Common myeloid progenitor, CD34-positive (primary cell): Measurements from ENCODE around the gene PCSK5.

Experiments
- CTCF ChIA-PET: fragments of 350-600 bp; sonication (Branson Sonifier 250); formaldehyde crosslinking; loops from one replicate; lab custom pipeline; 2021; ENCODE audit warnings: antibody characterized with exemption; lab: Charles Lee
- POLR2A ChIA-PET: fragments of 350-600 bp; sonication (Branson Sonifier 250); formaldehyde crosslinking; loops from one replicate; lab custom pipeline; 2021; ENCODE audit warnings: antibody characterized with exemption; lab: Charles Lee
- DNase-seq, 3 donors: peaks; one replicate each; pipeline versions ENCODE4 v3.0.0 to v3.0.0-alpha.2; 2013
- H3K27ac ChIP-seq, 2 experiments: 1 replicate in 1 of 2; 2 replicates in 1 of 2; pipeline ENCODE4 v1.7.0; 2013; ENCODE audit warnings: inconsistent platforms in 2 of 2, low read length in 2 of 2, mild to moderate bottlenecking in 2 of 2, low read depth in 1 of 2, moderate library complexity in 1 of 2; ENCODE audit not compliant: severe bottlenecking in 2 of 2, insufficient read depth in 1 of 2, poor library complexity in 1 of 2
- H3K27me3 ChIP-seq, 5 experiments: replicated peaks in 2 of 5; 1 replicate in 3 of 5; 2 replicates in 2 of 5; pipeline versions ENCODE4 v1.6.1 to v1.7.0; 2013; ENCODE audit warnings: low read length in 4 of 5, mild to moderate bottlenecking in 2 of 5, moderate library complexity in 2 of 5, inconsistent platforms in 1 of 5; ENCODE audit not compliant: insufficient read depth in 5 of 5, control insufficient read depth in 4 of 5
- H3K36me3 ChIP-seq, 4 experiments: 1 replicate in 2 of 4; 2 replicates in 2 of 4; pipeline versions ENCODE4 v1.6.1 to v1.7.0; 2013; ENCODE audit warnings: low read length in 3 of 4, control low read depth in 1 of 4, mild to moderate bottlenecking in 1 of 4; ENCODE audit not compliant: control insufficient read depth in 4 of 4, insufficient read depth in 4 of 4
- H3K4me1 ChIP-seq, 4 experiments: 1 replicate in 3 of 4; 2 replicates in 1 of 4; pipeline versions ENCODE4 v1.6.1 to v1.7.1; 2013; ENCODE audit warnings: low read length in 3 of 4, mild to moderate bottlenecking in 3 of 4, control low read depth in 1 of 4, inconsistent platforms in 1 of 4, moderate library complexity in 1 of 4; ENCODE audit not compliant: control insufficient read depth in 4 of 4, insufficient read depth in 4 of 4; ENCODE audit errors: control extremely low read depth in 1 of 4
- H3K4me3 ChIP-seq, 7 experiments: 1 replicate in 4 of 7; 2 replicates in 3 of 7; pipeline versions ENCODE4 v1.5.1 to v1.7.0; 2013; ENCODE audit warnings: mild to moderate bottlenecking in 7 of 7, low read length in 6 of 7, moderate library complexity in 6 of 7, inconsistent platforms in 2 of 7, low read depth in 2 of 7, control low read depth in 1 of 7; ENCODE audit not compliant: insufficient read depth in 4 of 7, control insufficient read depth in 1 of 7; ENCODE audit errors: extremely low read depth in 1 of 7
- H3K9me3 ChIP-seq, 5 experiments: 1 replicate in 4 of 5; 2 replicates in 1 of 5; pipeline versions ENCODE4 v1.6.1 to v1.7.1; 2013; ENCODE audit warnings: low read length in 4 of 5, mild to moderate bottlenecking in 2 of 5, inconsistent platforms in 1 of 5, low read depth in 1 of 5, moderate library complexity in 1 of 5; ENCODE audit not compliant: control insufficient read depth in 4 of 5, insufficient read depth in 2 of 5; ENCODE audit errors: control extremely low read depth in 1 of 5
- WGBS: methylation state at CpG from one replicate; pipeline ENCODE4 v1.1.5; 2013; ENCODE audit not compliant: insufficient coverage; 5-methylcytosine and 5-hydroxymethylcytosine counted together

PCSK5 gene

DNA sequence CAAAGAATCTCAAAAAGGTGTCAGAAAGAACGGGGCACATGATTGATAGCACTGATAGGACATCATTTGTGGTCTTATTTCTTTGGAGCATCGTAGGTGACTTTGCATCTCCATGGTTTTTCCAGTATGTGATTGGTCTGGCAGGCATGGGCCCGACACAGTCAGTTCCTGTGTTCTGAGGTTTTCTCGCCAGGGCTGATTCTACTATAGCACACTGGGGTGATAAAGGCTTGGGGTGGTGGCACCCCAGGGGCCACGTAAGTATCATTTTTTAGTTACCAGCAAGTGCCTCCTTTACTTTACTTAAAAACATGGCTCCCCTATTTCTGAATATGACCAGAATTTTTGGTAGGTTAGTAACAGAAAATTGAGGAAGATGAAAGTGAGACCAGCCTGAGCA is 301.0 kb downstream of the PCSK5 start:
- POLR2A ChIA-PET = no interaction called here
- H3K27me3 ChIP-seq = no peaks in the 10 kb centered on the region
- no peak for DNase-seq
- WGBS = 100% methylated on average over 4 of the region's 5 CpGs
- no peak overlapping the region for H3K27ac ChIP-seq
- no peaks in the 10 kb centered on the region for H3K9me3 ChIP-seq
- CTCF ChIA-PET = no interaction called here
- no peaks in the 10 kb centered on the region for H3K36me3 ChIP-seq
- H3K4me3 ChIP-seq = no peak overlapping the region
- H3K4me1 ChIP-seq = no peaks in the 10 kb centered on the region

DNA sequence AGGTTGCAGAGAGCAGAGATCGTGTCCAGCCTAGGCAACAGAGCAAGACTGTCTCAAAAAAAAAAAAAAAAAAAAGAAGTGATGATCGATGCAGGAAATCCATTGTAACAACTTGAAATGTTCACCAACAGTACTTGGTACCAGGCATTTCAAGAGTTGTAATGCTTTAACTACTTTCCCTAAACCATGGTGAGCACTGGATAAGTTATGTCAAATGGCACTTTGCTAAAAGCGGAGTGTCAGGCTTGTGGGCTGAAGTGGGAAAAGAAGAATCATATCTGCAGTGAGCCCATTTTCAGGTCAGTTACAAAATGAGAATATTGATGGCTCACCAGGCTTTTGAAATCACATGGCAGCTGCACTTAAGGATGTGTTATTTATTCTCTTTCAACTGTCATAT is 301.5 kb downstream of the PCSK5 start:
- no peaks in the 10 kb centered on the region for H3K36me3 ChIP-seq
- H3K27me3 ChIP-seq = no peaks in the 10 kb centered on the region
- 100% methylated on average over 1 of the region's 3 CpGs for WGBS
- no peaks in the 10 kb centered on the region for H3K9me3 ChIP-seq
- no peak for DNase-seq
- ChIA-PET POLR2A (no interaction called here), CTCF (no interaction called here)
- no peaks in the 10 kb centered on the region for H3K4me1 ChIP-seq
- H3K4me3 ChIP-seq = no peak overlapping the region
- no peak overlapping the region for H3K27ac ChIP-seq

DNA sequence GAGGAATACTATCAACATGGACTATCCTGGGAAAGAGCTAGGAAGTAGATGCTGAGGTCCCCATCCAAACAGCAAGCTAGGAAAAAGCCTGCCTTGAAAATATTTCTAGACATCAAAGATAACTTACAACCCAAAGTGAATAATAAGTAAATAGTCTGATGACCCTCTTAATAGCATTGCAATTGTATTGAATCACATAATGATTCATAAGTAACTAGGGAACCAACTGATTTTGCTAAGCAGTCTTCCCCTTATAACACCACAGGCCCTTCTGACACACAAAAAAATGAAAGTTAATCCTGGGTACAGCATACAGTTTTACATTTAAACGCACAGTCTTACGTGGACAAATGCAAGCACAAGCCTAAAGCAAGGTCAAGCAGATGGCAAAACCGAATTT is 304.4 kb downstream of the PCSK5 start:
- POLR2A ChIA-PET = no interaction called here

GRCh38 chr9:76198336-76198735 is 307.9 kb downstream of the PCSK5 start:
- H3K9me3 ChIP-seq = no peaks in the 10 kb centered on the region
- no peak for DNase-seq
- peaks cover 0 to 2% (median 0%) of the 10 kb centered on the region in 4 experiments for H3K4me1 ChIP-seq
- no peaks in the 10 kb centered on the region for H3K36me3 ChIP-seq
- 100% methylated on average over 2 of the region's 2 CpGs for WGBS
- CTCF ChIA-PET = no interaction called here
- no peaks in the 10 kb centered on the region for H3K27me3 ChIP-seq
- H3K4me3 ChIP-seq = no peak overlapping the region
- POLR2A ChIA-PET = no interaction called here
- no peak overlapping the region for H3K27ac ChIP-seq

More for the DNA sequence above, 304.4 kb downstream of the PCSK5 start:
- no peaks in the 10 kb centered on the region for H3K9me3 ChIP-seq
- no peaks in the 10 kb centered on the region for H3K36me3 ChIP-seq
- no peaks in the 10 kb centered on the region for H3K27me3 ChIP-seq
- CTCF ChIA-PET = no interaction called here
- no peak for DNase-seq
- no peaks in the 10 kb centered on the region for H3K4me1 ChIP-seq
- H3K27ac ChIP-seq = no peak overlapping the region
- 93% methylated on average over 3 of the region's 3 CpGs for WGBS
- no peak overlapping the region for H3K4me3 ChIP-seq

GRCh38 chr9:76200315-76200714 is 309.8 kb downstream of the PCSK5 start:
- CTCF ChIA-PET = no interaction called here
- WGBS = 97% methylated on average over 3 of the region's 5 CpGs

DNA sequence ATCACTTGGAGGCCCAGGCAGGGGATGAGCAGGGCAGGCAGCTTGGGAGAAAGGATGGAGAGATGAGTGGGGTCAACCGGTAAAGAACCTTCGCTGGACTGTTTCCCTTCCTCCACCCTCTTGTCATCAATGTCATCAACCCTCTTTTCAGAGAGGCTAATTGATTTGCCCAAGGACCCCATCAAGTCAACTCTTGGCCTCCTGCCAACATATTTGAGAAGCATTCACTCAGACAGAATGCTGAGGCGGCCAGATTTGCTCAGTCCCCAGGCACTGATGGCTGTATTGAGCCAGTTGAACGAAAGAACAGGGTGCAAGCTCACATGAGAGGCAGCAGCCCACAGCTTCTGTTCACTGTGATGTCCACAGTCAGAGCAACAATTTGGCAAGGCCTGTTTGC is 310.3 kb downstream of the PCSK5 start:
- no peak for DNase-seq
- H3K9me3 ChIP-seq = no peaks in the 10 kb centered on the region
- H3K27ac ChIP-seq = no peak overlapping the region
- POLR2A ChIA-PET = no interaction called here
- no peaks in the 10 kb centered on the region for H3K27me3 ChIP-seq
- H3K36me3 ChIP-seq = no peaks in the 10 kb centered on the region
- H3K4me1 ChIP-seq = peaks cover 0 to 7% (median 2%) of the 10 kb centered on the region in 4 experiments
- WGBS = 100% methylated on average over 3 of the region's 4 CpGs
- H3K4me3 ChIP-seq = no peak overlapping the region
- CTCF ChIA-PET = no interaction called here

More at GRCh38 chr9:76200315-76200714, 309.8 kb downstream of the PCSK5 start:
- H3K4me1 ChIP-seq = peaks cover 0 to 7% (median 2%) of the 10 kb centered on the region in 4 experiments
- H3K27me3 ChIP-seq = no peaks in the 10 kb centered on the region
- no peaks in the 10 kb centered on the region for H3K36me3 ChIP-seq
- H3K27ac ChIP-seq = no peak overlapping the region
- no peak for DNase-seq
- H3K9me3 ChIP-seq = no peaks in the 10 kb centered on the region
- POLR2A ChIA-PET = no interaction called here
- H3K4me3 ChIP-seq = no peak overlapping the region

GRCh38 chr9:76203373-76203772 is 312.9 kb downstream of the PCSK5 start:
- Histone ChIP-seq H3K27ac (no peak overlapping the region), H3K27me3 (no peaks in the 10 kb centered on the region), H3K36me3 (no peaks in the 10 kb centered on the region), H3K4me3 (no peak overlapping the region), H3K4me1 (peaks cover 0 to 11% (median 4%) of the 10 kb centered on the region in 4 experiments), H3K9me3 (no peaks in the 10 kb centered on the region)
- peak; percentile 35 to 77 (median 77) for DNase-seq
- WGBS = 0% methylated on average over 1 of the region's 3 CpGs
- ChIA-PET POLR2A (no interaction called here), CTCF (no interaction called here)
